ENCODE results near the gene KRT26.
A peak's percentile ranks its signal among the peaks of the same experiment; 100 is the strongest.
"Not testable (repeated sequence)": the region's sequence is repeated elsewhere in the genome, so short reads cannot be mapped to it uniquely, and the experiment has no call there.

The KRT26 gene, protein sequence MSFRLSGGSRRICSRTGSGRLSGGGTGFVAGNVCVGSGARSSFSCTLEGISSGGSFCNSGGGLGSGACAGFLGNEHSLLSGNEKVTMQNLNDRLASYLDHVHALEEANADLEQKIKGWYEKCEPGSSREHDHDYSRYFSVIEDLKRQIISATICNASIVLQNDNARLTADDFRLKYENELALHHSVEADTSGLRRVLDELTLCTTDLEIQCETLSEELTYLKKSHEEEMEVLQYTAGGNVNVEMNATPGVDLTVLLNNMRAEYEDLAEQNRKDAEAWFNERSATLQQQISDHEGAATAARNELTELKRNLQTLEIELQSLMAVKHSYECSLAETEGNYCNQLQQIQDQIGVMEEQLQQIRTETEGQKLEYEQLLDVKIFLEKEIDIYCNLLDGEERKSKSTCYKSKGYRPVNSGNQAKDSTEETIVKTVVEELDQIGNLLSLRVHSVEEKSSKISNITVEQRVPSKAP

DNA sequence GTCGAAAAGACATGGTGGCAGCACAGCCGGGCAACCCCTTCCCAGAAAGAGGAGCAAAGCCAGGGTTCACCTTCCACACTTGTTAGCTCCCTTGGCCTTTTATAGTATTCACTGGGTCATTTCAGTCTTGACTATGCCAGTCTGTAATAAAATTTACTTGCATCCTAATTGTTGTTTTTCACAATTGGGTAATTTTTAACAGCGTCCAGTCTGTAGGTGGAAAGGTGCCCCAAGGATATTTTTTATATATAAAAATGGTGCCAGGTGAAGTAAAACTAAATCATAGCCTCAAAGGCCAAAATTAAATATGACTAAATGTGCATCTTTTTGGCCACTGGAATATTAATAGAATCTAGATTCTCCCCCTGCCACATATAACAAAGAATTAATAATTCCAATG is at the start of gene KRT26:
TSS of gene KRT26 (minus strand) at position 101 of the 400 bp plus-strand sequence. CDS start at position 13, 88 bp downstream.
- DNase-seq (ENCODE audit: low read depth in 2 of 2): no peak

- DNase-seq (ENCODE audit: low read depth in 2 of 2): no peak
Observed at GRCh38 chr17:40821536-40821935, 49.5 kb upstream of the KRT26 start.

GRCh38 chr17:40820228-40820838 is 48.3 kb upstream of the KRT26 start:
- no peak for DNase-seq (ENCODE audit: low read depth in 2 of 2)

DNA sequence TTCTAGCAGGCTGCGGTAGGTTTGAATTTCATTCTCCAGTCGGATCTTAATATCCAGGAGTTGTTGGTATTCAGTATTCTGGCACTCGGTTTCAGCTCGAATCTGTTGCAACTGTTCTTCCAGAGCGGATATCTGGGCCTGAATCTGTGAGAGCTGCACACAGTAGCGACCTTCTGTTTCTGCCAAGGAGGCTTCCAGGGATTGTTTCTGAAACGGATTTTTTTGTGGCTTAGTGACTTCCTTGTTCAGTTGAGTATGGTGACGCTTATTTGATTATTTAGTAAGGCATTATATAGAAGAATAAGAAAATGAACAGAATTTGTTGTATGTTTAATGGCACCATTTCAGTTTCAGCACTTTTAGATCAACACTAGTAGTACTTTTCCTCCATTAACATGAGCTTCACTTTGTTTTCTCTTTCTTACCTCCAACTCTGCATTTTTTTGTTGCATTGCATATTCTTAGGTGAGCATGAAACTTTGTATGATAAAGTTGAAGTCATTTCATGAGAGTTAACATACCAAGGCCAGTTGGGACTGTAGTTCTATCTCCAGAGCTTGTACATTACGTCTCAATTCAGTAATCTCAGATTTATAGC is 47.6 kb upstream of the KRT26 start:
- DNase-seq (ENCODE audit: low read depth in 2 of 2): no peak

DNA sequence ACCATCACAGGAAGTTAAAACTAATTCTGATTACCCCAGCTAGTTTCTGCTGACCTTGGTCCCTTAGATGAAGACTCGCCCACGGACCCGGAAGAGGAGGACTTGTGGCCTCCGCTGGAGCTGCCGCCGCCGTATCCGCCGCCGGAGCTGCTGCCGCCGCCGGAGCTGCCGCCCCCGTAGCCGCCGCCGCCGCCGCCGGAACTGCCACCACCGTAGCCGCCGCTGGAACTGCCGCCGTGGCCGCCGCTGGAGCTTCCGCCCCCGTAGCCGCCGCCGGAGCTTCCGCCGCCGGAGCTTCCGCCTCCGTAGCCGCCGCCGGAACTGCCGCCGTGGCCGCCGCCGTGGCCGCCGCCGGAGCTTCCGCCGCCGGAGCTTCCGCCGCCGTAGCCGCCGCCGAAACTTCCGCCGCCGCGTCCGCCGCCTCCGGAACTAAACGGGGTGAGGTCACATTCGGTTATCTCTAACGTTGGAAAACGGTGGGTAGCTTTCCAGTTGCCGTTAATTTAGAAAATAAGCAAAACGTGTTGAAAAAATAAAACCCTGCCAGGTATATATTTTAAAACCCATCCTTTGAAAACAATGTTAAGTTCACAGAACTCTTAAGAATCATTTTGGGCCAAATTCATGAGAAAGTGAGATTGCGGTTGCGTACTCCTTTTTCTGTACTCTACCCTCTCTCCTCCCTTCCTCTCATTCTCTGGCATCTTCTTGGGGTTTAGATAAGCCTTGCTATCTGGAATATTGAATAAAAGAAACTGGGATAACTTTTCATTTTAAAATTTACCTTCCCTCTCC is 46.9 kb upstream of the KRT26 start:
- peak; percentile 52 to 63 for DNase-seq (ENCODE audit: low read depth in 2 of 2)

DNA sequence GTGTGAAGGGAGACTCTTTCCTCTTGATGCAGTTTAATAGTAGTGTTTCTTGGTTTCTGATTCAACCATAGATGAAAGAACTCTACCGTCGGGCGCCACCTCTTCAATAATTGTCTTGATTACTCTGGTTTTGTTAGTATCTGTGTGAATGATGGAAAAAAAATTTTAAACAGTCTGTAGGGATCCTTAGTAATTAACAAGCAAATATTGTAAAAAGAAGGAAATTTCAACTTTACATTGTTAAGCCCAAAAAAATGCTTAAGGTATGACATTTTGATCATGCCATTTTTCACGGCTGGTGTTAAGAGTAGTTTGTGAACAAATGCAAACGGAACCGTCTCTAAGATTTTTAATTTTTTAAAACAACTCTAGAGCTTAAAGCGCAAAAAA is 46.3 kb upstream of the KRT26 start:
- DNase-seq (ENCODE audit: low read depth in 2 of 2): no peak

DNA sequence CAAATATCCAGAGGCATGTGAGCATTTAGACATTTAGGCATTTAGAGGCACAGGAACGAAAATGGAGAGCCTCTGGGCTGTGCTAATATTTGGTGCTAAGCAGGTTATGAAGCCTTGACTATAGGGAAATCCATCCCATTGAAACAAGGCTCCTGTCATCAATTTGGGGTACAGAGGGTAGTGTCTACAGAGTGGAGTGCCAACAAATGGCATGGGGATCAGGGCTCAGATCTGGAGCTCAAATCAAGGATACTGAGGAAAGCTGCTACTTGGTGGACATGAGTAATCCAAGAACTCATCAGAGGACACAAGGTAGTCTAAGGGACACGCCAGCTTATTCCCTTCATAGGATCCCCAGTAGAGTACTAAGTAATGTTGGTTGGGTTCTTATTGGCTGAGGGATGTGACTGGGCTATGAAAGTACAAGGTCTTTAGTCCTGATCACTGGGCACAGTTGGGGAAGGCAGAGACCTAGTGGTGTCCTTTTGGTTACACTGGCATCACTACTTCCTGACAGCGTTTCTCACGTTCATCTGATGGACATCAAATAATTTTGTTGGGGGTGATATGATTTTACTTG is 45.2 kb upstream of the KRT26 start:
- DNase-seq (ENCODE audit: low read depth in 2 of 2): no peak

GRCh38 chr17:40816569-40816968 is 44.6 kb upstream of the KRT26 start:
- no peak for DNase-seq (ENCODE audit: low read depth in 2 of 2)

DNA sequence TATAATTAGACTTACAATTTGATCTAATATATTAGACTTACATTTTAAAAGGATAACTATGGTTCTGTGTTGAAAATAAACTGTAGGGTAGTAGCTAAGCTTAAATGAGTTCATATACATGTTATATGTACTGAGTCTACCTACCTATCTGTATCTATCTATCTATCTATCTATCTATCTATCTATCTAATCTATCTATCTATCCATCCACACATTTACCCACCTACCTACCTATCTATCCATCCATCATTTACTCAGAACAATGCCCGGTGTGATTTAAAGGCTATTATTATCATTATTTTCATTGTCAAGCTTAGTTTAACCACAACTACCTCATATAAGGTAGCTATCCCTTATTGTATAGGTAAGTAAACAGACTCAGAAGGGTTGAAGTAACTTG is 43.4 kb upstream of the KRT26 start:
- DNase-seq (ENCODE audit: low read depth in 2 of 2): no peak

- DNase-seq (ENCODE audit: low read depth in 2 of 2): not testable (repeated sequence)
Observed at GRCh38 chr17:40814657-40815056, 42.7 kb upstream of the KRT26 start.

- DNase-seq (ENCODE audit: low read depth in 2 of 2): no peak
Observed at GRCh38 chr17:40813804-40814203, 41.8 kb upstream of the KRT26 start.

GRCh38 chr17:40812639-40813038 is 40.6 kb upstream of the KRT26 start:
- no peak for DNase-seq (ENCODE audit: low read depth in 2 of 2)

DNA sequence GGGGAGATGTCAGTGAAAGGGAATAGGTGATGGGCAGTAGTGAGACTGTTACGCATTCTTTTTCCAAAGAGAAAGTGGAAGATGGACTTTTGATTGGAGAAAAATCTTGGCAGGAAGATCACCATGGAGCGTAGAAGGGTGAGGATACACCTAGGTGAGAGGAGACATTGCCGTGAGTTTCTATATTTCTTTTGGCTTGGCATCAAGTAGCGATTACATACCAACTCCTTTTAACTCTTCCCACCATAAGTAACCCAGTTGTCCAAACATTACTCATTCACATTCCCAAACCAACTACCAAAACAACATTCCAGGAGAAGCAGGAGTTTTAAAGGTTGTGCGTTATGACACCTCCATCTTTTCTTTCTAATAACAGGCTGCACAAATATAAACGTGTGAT is 38.5 kb upstream of the KRT26 start:
- no peak for DNase-seq (ENCODE audit: low read depth in 2 of 2)

- DNase-seq (ENCODE audit: low read depth in 2 of 2): no peak
Observed at GRCh38 chr17:40809721-40810421, 37.9 kb upstream of the KRT26 start.

GRCh38 chr17:40806131-40806530 is 34.1 kb upstream of the KRT26 start:
- DNase-seq (ENCODE audit: low read depth in 2 of 2): no peak

- DNase-seq (ENCODE audit: low read depth in 2 of 2): peak; percentile 33 to 56
Observed at GRCh38 chr17:40803617-40804082, 31.6 kb upstream of the KRT26 start.

GRCh38 chr17:40801157-40801556 is 29.2 kb upstream of the KRT26 start:
- DNase-seq (ENCODE audit: low read depth in 2 of 2): no peak

DNA sequence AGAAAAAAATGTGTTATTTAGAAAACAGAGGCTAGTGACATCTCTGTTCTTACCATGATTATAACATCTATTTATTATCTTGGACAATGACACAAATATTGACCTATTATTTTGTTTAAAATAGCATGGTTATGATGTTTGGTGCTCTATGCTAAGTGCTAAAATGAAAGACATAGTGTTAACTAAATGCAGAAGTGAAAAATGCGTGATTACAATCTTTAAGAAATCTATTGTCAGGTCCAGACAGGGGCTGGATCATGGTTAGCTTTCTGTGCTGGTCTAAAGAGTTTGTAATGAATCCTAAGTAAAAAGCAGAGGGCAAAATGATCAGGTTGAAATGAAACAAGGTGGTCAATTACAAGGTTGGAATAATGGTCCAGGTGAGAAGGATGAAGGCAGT is 28.4 kb upstream of the KRT26 start:
- no peak for DNase-seq (ENCODE audit: low read depth in 2 of 2)

GRCh38 chr17:40799859-40800258 is 27.9 kb upstream of the KRT26 start, which contains the start of gene KRT28:
Gene KRT28, minus strand, starts transcription at chr17:40799959. Its CDS starts 66 bp downstream, at chr17:40799893.
- DNase-seq (ENCODE audit: low read depth in 2 of 2): no peak

DNA sequence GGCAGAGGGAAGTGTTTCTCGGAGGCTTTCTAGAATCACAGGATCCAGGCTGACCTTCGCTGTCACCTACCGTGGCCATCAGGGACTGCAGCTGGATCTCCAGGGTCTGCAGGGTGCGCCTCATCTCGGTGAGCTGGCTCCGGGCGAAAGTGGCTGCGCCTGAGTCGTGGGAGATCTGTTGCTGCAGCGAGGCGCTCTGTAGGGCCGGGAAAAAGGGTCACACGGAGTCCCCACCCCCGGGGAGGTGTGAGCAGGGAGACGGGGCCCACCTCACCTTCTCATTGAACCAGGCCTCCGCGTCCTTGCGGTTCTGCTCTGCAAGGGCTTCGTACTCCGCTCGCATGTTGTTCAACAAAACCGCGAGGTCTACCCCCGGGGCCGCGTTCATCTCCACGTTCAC is 24.8 kb upstream of the KRT26 start:
- no peak for DNase-seq (ENCODE audit: low read depth in 2 of 2)
